Psoas muscle (tissue), 8 donors: ENCODE results near the gene CFHR2. TPM values are rescaled to one million over a fixed set of nuclear protein-coding genes. Genes with fewer than 3 reads are reported as not detected.
"Not testable (repeated sequence)": the region's sequence is repeated elsewhere in the genome, so short reads cannot be mapped to it uniquely, and the experiment has no call there.

Experiments used
- ATAC-seq, 4 donors: fragments of 200-7000 bp; cut with Tn5 transposase; one replicate each; pipeline ENCODE4 v1.9.1; 2020; ENCODE audit warnings: moderate library complexity in 3 of 4, mild to moderate bottlenecking in 2 of 4
- DNase-seq, 2 donors: peaks; one replicate each; pipeline ENCODE4 v3.0.0-alpha.2; 2020
- H3K27ac ChIP-seq: fragments of 200-600 bp; one replicate; pipeline ENCODE4 v1.8.0; 2022
- H3K27me3 ChIP-seq, 3 donors: fragments of 200-600 bp in 1 of 3; one replicate each; pipeline versions ENCODE4 v1.6.1 to v1.8.0; 2013 to 2022; ENCODE audit warnings: low read length in 2 of 3, mild to moderate bottlenecking in 2 of 3, moderate library complexity in 1 of 3; ENCODE audit not compliant: insufficient read depth in 3 of 3
- H3K36me3 ChIP-seq, 2 donors: fragments of 200-600 bp in 1 of 2; one replicate each; pipeline versions ENCODE4 v1.6.1 to v1.8.0; 2013 to 2022; ENCODE audit warnings: low read depth in 1 of 2, mild to moderate bottlenecking in 1 of 2, moderate library complexity in 1 of 2; ENCODE audit not compliant: insufficient read depth in 1 of 2
- H3K4me1 ChIP-seq: fragments of 200-600 bp; one replicate; pipeline ENCODE4 v1.8.0; 2022
- H3K4me3 ChIP-seq: fragments of 200-600 bp; one replicate; pipeline ENCODE4 v1.8.0; 2022; ENCODE audit warnings: mild to moderate bottlenecking
- H3K9me3 ChIP-seq: fragments of 200-600 bp; one replicate; pipeline ENCODE4 v1.8.0; 2022
- CTCF ChIP-seq: fragments of 200-600 bp; IDR thresholded peaks from one replicate; pipeline ENCODE4 v1.8.0; 2022; ENCODE audit warnings: antibody characterized with exemption
- WGBS, 3 donors: extraction: QIAGEN DNeasy Blood & Tissue Kit; methylation state at CpG; one replicate each; pipeline versions ENCODE4 v1.1.6 to v1.1.7; 2013; 5-methylcytosine and 5-hydroxymethylcytosine counted together
- intact Hi-C, 2 donors: fragments of 100-400 bp; cut with DNase I; formaldehyde crosslinking; loops; one replicate each; pipeline versions ENCODE4 v1.11.0 to v1.14.2; 2022
- long read RNA-seq, 2 donors: library from polyadenylated mRNA; unstranded; transcript quantifications; one replicate each; pipeline ENCODE4 v2.0.0, GENCODE V29; 2021
- polyA plus RNA-seq, 3 donors: library from polyadenylated mRNA; stranded (reverse); fragments of 200-250 nt; gene quantifications; one replicate each; pipeline ENCODE4 v1.2.3, GENCODE V29; 2013
- total RNA-seq, 4 donors: library from RNA; stranded (reverse); fragmentation: NEBNext Ultra II Directional in 2 of 4; extraction: Animal tissue kit (Norgen Biotek cat#: 25700) in 2 of 4; gene quantifications; one replicate each; pipeline versions ENCODE4 v1.2.1 to v1.2.4, GENCODE V29; 2021 to 2023
- donor health status: healthy with polysubstance abuse.
- donor health status: DM: no; HTN: no; CAD: no; lungs with moderate emphysema.
- donor health status: Bipolar disorder and iron deficiency.
- donor health status: healthy.
- donor health status: DM: yes; HTN: yes; CAD: no.
- donor health status: DM: no; HTN: no; CAD: no.
- donor health status: DM: no; HTN: no; CAD: no.
- donor health status: DM: yes; HTN: yes; CAD: no.

CFHR2 gene
- total RNA-seq (not detected), polyA plus RNA-seq (not detected)
- long read RNA-seq, donor 1, result 0 reads
- long read RNA-seq, donor 2, result 0 reads

- H3K27ac ChIP-seq, H3K4me3 ChIP-seq, H3K9me3 ChIP-seq, H3K36me3 ChIP-seq, intact Hi-C loops, H3K4me1 ChIP-seq, ATAC-seq, DNase-seq, H3K27me3 ChIP-seq: not testable (repeated sequence)
- WGBS, 3 donors, result no CpG with 5 or more reads among the region's 1 CpG
Observed at GRCh38 chr1:196943568-196943967, at the start of gene CFHR2. Gene CFHR2 (plus strand): TSS chr1:196943738. CDS start chr1:196943881, 143 bp downstream.

- H3K27ac ChIP-seq, result no peak overlapping the region
- no peak overlapping the region for H3K4me3 ChIP-seq
- intact Hi-C loops, result no loop called here
- no peaks in the 10 kb centered on the region for H3K27me3 ChIP-seq
- ATAC-seq, result no peak
- no peaks in the 10 kb centered on the region for H3K36me3 ChIP-seq
- no peak for TF ChIP-seq CTCF
- DNase-seq, result no peak
- H3K4me1 ChIP-seq, result no peaks in the 10 kb centered on the region
- no peaks in the 10 kb centered on the region for H3K9me3 ChIP-seq
- 66% methylated on average over 8 of the region's 8 CpGs for WGBS, 3 donors
Observed at GRCh38 chr1:196896355-196896754, 47.2 kb upstream of the CFHR2 start.

DNA sequence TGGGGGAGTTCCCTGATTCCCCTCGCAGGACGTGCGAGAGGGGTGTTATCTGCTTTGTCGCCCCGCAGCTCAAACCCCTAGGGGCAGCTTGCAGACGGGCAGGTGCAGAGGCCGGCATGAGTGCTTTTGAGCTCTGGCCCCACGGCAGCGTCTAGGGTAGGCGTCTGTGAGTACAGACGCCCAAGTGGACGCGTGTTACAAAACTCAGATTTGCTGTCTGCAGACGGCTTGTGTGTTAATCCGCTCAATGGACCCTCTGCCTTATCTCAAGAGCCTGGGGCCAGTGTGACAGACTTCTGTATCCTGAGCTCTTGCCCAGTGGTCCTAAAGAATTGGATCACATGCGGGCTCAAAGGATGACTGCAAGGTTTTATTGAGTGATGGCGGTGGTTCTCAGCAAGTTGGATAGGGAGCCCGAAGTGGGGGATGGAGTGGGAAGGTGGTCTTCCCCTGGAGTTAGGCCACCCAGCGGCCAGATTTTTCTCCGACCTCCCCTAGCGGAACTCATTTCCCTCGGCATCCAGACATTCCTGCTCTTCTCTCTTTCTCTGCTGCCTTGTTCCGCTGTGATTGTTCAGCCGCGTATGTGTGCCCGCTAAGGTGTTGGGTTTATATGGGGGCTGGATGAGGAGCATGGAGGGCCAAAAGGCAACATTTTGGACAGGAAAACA lies 46.2 kb upstream of the CFHR2 start:
- no peak for TF ChIP-seq CTCF
- 34 to 44% (median 36%) methylated on average over 26 of the region's 26 CpGs for WGBS, 3 donors
- Histone ChIP-seq H3K9me3 (no peaks in the 10 kb centered on the region), H3K27me3 (no peaks in the 10 kb centered on the region), H3K27ac (no peak overlapping the region), H3K4me3 (no peak overlapping the region), H3K4me1 (no peaks in the 10 kb centered on the region), H3K36me3 (no peaks in the 10 kb centered on the region)
- no peak for DNase-seq
- ATAC-seq, result no peak
- intact Hi-C loops, result no loop called here

DNA sequence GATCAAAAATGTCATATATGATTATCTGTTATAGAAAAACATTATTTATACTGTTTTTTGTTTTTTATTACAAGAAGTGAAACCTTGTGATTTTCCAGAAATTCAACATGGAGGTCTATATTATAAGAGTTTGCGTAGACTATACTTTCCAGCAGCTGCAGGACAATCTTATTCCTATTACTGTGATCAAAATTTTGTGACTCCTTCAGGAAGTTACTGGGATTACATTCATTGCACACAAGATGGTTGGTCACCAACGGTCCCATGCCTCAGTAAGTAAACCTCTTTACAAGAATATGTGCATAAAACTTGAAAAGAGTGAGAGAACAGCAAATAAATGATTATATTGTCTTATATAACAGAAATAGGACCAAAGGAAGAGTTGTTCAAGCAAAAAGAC lies 41.2 kb upstream of the CFHR2 start:
- no peak for ATAC-seq
- no peaks in the 10 kb centered on the region for H3K27me3 ChIP-seq
- no peak overlapping the region for H3K4me3 ChIP-seq
- WGBS, 3 donors, result 87 to 92% (median 87%) methylated on average over 2 of the region's 2 CpGs
- intact Hi-C loops, result no loop called here
- H3K27ac ChIP-seq, result no peak overlapping the region
- no peaks in the 10 kb centered on the region for H3K4me1 ChIP-seq
- DNase-seq, result no peak
- H3K9me3 ChIP-seq, result no peaks in the 10 kb centered on the region
- no peaks in the 10 kb centered on the region for H3K36me3 ChIP-seq
- no peak for TF ChIP-seq CTCF

- no peak overlapping the region for H3K27ac ChIP-seq
- H3K9me3 ChIP-seq, result no peaks in the 10 kb centered on the region
- WGBS, 3 donors, result 95 to 99% (median 96%) methylated on average over 2 of the region's 2 CpGs
- H3K27me3 ChIP-seq, result no peaks in the 10 kb centered on the region
- TF ChIP-seq CTCF, result no peak
- H3K4me1 ChIP-seq, result no peaks in the 10 kb centered on the region
- intact Hi-C loops, result no loop called here
- DNase-seq (no peak), ATAC-seq (no peak)
- H3K36me3 ChIP-seq, result no peaks in the 10 kb centered on the region
- H3K4me3 ChIP-seq, result no peak overlapping the region
Observed at GRCh38 chr1:196910215-196910614, 33.3 kb upstream of the CFHR2 start.

GRCh38 chr1:196912283-196912682 lies 31.3 kb upstream of the CFHR2 start:
- ATAC-seq, intact Hi-C loops, H3K27ac ChIP-seq, DNase-seq, H3K27me3 ChIP-seq, H3K36me3 ChIP-seq, H3K4me3 ChIP-seq, H3K9me3 ChIP-seq, H3K4me1 ChIP-seq: not testable (repeated sequence)
- 47 to 77% (median 53%) methylated on average over 5 of the region's 5 CpGs for WGBS, 3 donors

DNA sequence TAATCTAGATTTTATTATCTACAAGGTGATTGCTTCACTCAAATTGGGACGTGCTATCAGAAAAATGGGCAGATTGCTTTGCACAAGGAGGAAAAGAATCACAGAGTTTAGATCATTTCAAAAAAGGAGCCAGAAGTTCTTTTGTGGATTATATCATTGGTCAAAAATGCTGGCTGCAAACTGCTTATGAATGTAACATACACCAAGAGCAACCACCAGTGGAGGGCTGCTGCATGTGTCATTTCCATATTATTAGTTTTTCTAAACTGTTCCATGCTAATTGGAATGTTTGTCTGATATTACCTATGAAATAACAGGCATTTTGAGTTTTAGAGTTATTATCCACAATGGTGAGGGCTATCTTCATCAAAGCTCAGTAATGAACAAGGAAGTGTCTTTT lies 16.7 kb upstream of the CFHR2 start:
- 59 to 66% (median 65%) methylated on average over 1 of the region's 1 CpG for WGBS, 3 donors
- H3K27ac ChIP-seq, H3K27me3 ChIP-seq, H3K4me3 ChIP-seq, intact Hi-C loops, H3K9me3 ChIP-seq, H3K4me1 ChIP-seq, H3K36me3 ChIP-seq, ATAC-seq, DNase-seq: not testable (repeated sequence)

- intact Hi-C loops, H3K9me3 ChIP-seq, H3K27me3 ChIP-seq, DNase-seq, H3K4me3 ChIP-seq, H3K4me1 ChIP-seq, H3K27ac ChIP-seq, ATAC-seq, H3K36me3 ChIP-seq: not testable (repeated sequence)
- WGBS, 3 donors, result 89 to 94% (median 91%) methylated on average over 2 of the region's 2 CpGs
Observed at GRCh38 chr1:196932853-196933252, 10.7 kb upstream of the CFHR2 start.
